Stimulated activated CD4-positive, alpha-beta T cell treated with anti-CD3 and anti-CD28 coated beads, Interleukin-4, amount 100 ng/mL, for 24 hours (primary cell): Measurements from ENCODE around the gene PAQR4.

ENCODE experiments used
- DNase-seq: peaks from one replicate; pipeline ENCODE4 v3.0.0-alpha.2; 2020

PAQR4 gene

DNA sequence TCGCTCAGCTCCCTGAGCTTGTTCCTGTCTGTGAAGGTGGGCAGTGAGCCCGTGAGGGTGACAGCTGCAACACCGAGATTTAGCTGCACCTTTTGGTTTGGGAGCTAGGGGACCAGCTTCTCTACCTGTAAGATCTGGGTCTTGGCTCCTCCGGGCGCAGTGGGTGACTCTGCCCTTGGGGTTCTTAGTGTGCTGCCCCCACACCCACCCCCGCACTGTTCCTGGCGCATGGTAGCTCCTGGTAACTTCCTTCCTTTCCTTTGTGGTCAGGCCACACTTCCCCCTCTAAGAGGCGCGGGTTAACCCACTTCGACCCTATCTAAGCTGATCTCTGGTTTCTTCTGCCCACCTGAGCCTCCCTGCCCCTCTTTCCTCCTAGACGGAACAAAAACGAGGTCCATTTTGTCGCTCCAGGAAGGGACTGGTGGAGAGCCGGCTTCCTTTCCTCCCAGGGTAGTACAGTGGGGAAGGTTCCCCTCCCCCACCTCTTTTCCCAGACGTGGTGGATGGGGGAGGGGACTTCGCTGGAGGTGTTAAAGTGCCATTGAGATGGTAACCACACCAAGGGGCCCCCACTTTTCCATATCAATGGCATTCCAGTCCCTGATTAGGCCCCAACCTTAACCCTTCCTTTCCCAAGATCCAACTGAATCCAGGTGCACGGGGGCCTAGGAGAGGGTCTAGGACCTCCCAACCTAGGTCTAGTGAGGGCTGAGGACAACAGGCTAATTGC lies 39.0 kb downstream of the PAQR4 start:
- DNase-seq: no peak

DNA sequence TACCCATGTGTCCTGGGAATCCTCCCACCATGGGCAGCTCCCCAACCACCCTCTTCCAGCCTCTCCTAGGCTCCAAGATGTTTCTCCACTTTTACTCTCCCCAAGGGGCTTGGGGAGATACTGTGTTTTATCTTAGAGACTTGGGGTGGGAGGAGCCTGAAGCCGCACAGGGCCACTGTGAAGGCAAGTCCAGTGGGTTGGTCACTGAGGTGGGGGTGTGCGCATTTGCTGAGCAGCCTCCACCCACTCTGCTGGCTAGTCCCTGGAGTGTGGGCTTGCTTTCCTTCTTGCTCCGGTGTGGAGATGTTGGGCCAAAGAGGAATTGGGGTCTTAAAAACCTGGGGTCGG lies 39.5 kb downstream of the PAQR4 start:
- no peak for DNase-seq

DNA sequence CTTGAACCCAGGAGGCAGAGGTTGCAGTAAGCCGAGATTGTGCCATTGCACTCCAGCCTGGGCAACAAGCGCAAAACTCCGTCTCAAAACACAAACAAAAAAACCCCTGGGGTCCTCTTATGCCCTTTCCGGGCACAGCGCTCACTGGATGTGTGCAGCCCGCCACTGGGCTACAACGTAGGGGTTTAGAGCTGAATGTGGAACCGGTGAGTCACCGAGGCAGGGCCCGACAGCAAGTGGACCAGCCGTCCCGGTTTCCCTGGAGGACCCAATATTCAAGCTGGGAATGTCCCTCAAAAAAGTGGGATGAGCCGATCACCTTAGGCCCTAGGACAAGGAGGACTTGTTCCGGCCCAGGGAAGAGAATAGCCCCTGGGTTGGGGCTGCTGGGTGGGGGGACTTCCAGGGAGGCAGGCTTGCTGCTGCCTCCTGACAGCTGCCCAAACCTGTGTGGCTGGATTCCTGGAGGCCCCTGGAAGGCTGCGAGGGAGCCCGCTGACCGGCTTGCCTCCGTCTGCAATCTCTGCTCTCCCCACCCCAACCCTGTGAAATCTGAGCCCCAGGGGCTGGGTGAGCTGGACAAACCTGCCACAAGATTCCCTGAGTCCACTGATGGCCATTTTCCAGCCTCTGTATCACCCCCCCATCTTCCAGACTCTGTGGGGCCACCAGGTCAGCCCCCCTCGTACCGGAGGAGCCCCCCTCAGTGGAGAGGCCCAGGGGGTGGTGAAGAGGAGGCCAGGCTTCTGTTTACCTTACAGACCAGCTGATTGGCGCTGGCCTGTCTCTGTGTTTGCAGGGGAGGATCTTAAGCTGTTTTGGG lies 40.6 kb downstream of the PAQR4 start:
- DNase-seq: no peak

DNA sequence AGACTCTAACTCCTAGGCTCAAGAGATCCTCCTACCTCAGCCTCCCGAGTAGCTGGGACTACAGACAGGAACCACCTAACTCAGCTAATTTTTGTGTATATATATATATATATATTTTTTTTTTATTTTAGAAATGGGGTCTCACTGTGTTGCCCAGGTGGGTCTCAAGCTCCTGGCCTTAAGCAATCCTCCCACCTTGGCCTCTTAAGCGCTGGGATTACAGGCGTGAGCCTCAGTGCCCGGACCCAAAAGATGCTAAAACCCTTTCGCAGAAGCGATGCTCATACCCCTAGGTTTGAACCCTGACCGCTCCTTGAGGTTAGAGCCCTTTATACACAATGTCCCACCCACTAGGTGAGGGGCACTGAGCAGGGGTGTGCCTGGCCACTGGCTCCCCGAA lies 41.4 kb downstream of the PAQR4 start:
- no peak for DNase-seq

DNA sequence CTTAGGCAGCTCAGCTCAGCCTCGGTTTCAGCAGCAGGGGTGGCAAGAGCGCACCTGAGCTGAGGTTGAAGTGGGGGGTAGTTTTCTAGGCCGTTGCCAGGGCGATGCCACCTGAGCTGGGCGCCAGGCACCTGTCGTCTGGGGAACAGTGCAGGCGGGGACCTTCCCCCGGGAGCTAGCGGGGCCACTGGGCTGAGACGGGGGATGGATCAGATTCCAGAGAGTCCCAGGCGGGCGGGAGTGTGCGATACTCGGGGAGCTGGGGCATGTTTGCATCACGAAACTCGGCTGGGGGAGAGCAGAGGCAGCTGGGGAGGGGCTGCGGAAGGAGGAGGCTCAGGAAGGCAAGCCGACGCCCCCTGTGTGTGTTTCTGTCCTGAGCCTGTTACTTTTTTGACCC lies 43.1 kb downstream of the PAQR4 start:
- no peak for DNase-seq

DNA sequence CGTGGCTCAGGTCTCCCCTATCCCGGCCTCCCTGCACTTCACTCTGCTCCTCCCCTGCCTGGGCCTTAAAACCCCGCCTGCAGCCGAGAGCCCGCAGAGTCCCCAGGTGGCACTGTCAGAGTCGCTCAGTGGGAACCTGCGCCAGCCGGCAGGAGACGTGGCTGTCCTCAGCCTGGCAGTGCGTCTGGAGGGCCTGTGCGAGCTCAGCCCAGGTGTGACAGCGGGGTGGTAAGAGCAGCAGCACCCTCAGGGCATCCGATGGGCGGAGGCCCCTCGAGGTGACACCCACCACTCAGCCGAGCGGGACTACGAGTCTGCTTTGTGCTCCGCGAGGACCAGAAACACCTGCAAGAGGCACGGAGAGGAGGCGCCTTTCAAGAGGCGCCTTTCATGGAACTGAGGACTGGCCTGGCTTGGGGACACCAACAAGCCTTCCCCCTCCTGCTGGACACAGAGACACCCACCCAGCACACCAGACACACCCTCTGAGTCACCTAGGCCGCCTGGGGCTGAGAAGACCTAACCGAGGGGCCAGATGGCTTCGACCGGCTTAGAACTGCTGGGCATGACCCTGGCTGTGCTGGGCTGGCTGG lies 43.8 kb downstream of the PAQR4 start, which contains the start of gene CLDN9:
Gene CLDN9 (plus strand): TSS at position 96 of the 593 bp plus-strand sequence. CDS start 440 bp downstream, at position 536.
- no peak for DNase-seq

DNA sequence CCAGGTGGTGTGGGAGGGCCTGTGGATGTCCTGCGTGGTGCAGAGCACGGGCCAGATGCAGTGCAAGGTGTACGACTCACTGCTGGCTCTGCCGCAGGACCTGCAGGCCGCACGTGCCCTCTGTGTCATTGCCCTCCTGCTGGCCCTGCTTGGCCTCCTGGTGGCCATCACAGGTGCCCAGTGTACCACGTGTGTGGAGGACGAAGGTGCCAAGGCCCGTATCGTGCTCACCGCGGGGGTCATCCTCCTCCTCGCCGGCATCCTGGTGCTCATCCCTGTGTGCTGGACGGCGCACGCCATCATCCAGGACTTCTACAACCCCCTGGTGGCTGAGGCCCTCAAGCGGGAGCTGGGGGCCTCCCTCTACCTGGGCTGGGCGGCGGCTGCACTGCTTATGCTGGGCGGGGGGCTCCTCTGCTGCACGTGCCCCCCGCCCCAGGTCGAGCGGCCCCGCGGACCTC lies 44.4 kb downstream of the PAQR4 start:
- DNase-seq: no peak

DNA sequence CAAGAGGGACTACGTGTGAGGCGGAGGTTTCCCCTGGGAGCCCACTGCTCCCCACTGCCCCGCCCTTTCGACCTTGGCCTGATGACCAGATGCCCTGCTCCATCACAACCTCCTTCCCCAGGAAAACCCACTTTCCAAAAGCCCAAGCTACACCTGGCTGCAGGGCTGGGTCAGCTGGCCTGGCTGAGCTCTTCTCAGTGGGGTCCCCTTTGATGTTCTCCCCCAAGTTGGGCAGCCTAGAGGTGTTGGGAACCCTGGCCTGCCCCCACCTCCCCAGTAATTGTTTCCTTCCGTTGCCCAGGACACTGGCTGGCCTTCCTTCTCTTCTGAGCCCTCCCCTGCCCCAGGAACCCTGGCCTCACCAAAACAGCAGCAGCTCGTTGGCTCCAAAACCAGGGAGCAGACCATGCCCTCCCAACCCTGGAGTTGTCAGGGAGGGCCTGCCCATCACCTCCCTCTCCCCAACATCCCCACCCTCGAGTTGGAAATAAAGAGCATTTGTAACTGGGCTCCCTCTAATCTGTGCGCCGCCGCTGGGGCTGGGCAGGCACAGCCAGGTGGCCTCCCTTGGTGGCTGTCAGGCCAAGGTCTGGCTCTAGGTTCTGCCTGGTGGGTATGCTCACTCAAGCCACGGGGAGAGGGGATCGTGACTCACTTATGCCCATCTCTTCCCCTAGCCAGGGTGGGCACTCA lies 45.0 kb downstream of the PAQR4 start:
- no peak for DNase-seq

DNA sequence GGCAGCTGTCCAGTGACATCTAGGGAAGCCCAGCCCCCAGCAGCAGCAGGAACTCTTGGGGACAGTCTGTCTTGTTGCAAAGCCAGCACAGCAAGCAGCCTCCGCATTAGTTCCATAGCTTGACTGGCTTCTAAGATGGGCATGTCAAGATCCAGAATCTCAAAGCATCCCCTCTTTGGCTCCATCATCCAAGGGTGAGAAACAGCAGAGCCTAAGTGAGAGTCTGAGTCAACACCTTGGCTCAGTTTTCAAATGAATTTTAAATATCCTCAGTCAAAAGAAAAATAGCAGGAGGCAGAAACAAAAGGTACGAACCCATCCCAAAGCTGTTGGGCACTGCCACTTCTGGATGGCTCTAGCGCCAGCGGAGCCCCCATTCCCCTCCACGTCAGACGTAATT lies 45.8 kb downstream of the PAQR4 start:
- DNase-seq: no peak

DNA sequence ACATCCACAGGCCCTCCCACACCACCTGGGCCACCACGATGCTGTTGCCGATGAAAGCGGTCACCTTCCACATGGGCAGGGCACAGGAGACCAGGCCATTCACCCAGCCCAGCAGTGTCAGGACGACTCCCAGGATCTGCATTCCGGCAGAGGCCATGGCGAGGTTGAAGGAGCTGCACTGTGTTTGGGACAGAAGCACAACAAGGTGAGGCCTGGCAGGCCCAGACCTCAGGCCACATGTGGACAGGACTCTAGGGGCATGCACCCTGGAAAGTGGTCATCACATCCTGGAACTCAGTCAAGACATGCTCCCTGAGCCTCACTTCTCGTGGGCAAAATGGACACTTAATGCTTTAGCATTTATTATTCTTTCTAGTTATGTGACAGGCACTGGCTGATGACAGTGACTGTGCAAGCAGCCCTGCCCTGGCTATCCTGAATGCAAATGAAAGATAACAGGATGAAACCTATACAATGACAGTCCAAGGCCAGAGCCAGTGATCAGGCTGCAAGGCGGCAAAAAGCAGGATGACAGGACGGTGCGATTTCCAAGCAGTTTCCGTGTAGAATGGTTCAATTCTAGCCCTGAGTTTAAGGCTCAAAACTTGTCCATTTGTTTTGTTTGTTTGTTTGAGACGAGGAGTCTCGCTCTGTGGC lies 46.8 kb downstream of the PAQR4 start:
- DNase-seq: no peak

DNA sequence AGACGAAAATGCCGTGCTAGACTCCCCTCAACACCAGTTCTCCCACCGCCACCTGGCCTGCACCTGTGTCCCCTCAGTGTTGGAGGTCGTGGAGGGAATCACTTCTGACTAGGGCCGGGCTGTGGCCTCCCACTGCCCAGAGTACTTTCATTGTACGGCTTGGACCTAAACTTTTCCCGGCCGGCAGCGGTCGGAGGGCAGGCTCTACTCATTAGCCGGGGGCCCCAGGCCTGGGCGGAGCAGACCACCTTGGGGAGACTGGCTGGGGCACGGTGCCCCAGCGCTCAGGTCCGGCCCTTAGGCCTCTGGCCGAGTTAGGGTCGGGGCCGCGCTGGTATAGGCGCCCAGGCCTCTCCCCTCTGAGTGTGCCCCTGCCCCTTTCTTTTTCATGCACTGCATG lies 48.2 kb downstream of the PAQR4 start:
- no peak for DNase-seq

DNA sequence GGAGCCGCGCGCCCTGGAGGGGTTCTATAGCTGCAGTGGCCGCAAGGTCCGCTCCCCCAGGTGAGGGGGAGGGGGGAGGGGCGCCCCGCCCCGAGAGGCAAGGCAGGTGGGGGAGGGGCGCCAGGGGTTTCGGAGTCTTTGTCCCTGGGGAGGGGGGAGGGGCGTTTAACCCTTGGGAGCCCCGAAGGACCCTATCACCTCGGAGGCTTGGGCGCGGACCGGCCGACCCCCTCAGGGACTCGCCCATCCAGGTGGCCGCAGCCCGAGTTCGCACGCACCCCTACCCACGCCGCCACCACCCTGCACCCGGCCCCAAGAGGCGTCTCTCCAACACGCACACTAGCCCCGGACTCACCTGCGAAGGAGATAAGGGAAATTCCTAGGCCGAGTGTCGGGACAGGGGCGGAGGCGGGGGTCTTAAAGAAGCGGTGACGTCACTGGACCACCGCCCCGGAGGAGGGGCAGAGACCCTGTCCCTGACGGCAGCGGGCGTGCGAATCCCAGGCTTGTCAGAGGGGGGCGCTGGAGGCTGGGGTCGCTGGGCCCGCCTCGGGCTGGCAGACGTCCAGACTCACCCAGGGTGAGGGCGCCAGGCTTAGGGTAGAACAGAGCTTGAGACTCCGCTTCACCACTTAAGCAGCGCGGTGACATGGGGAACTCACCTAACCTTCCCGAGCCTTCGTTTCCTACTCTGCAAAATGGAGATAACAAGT lies 48.8 kb downstream of the PAQR4 start, which contains the start of gene CLDN6:
Gene CLDN6 (minus strand): TSS at position 390 of the 713 bp plus-strand sequence. CDS start 2,162 bp downstream, outside the sequence.
- DNase-seq: no peak

DNA sequence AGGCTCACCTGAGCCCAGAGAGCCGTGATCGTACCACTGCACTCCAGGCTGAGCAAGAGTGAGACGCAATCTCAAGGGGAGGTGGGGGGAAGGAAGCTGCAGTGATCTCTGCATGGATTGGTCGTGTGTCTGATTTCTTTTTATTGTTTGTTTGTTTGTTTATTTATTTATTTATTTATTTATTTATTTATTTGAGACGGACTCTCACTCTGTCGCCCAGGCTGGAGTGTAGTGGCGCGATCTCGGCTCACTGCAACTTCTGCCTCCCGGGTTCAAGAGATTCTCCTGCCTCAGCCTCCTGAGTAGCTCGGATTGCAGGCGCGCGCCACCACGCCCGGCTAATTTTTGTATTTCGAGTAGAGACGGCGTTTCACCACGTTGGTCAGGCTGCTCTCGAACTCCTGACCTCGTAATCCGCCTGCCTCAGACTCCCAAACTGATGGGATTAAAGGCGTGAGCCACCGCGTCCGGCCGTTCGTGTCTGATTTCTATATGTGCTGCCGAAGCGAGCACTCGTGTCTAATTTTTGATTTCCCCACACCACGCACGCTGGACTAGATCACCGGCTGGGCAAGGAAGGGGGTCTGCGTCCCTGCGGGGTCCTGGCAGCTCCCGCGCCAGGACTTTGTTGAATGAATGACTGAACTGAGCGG lies 50.6 kb downstream of the PAQR4 start:
- no peak for DNase-seq

DNA sequence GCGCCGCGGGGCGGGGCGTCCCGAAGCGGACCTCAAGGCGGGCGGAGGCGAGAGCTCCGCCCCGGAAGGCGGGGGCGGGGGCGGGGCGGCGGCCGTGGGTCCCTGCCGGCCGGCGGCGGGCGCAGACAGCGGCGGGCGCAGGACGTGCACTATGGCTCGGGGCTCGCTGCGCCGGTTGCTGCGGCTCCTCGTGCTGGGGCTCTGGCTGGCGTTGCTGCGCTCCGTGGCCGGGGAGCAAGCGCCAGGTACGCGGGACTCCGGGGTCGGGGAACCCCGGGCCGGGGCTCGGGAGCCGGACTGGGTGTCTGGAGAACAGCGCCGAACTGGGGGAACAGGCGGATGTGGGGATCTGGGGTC lies 51.1 kb downstream of the PAQR4 start, which contains the start of gene TNFRSF12A:
Gene TNFRSF12A (plus strand): TSS at position 122 of the 357 bp plus-strand sequence. CDS start 30 bp downstream, at position 152.
- peak; percentile 59 for DNase-seq

DNA sequence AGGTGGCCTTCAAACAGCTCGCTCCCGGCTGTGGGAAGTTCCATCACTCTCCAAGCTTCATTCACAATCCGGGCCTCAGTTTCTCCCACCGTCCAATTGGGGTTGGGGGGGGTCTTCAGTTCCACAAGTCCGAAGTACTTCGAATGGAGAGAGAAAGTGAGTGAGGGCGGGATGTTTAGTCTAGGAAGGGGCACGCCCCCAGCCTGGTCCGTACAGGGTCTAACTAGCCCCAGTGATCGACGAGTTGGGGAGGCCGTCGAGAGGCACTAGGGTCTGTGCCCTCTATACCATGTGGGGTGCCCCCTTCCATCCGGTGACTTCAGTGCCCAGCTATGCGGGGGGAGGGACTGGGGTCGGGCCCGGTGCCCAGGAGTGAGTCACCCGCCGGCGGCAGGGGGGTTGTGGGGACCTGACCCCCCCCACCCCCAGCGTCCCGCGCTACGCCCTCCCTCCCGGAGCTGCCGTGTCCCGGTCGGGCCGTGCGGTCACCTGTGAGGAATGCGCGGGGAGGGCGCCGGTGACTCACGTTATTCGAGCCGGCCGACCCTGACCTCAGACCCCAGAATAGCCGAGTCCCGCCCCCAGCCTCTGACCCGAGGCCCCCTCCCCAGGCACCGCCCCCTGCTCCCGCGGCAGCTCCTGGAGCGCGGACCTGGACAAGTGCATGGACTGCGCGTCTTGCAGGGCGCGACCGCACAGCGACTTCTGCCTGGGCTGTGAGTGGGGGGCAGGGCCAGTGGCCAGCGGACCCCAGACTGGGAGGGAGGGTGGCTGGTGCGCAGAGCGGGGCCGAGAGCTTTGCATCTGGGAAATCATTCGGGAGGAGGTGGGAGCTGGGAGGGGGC lies 51.7 kb downstream of the PAQR4 start:
- DNase-seq: peak; percentile 52

DNA sequence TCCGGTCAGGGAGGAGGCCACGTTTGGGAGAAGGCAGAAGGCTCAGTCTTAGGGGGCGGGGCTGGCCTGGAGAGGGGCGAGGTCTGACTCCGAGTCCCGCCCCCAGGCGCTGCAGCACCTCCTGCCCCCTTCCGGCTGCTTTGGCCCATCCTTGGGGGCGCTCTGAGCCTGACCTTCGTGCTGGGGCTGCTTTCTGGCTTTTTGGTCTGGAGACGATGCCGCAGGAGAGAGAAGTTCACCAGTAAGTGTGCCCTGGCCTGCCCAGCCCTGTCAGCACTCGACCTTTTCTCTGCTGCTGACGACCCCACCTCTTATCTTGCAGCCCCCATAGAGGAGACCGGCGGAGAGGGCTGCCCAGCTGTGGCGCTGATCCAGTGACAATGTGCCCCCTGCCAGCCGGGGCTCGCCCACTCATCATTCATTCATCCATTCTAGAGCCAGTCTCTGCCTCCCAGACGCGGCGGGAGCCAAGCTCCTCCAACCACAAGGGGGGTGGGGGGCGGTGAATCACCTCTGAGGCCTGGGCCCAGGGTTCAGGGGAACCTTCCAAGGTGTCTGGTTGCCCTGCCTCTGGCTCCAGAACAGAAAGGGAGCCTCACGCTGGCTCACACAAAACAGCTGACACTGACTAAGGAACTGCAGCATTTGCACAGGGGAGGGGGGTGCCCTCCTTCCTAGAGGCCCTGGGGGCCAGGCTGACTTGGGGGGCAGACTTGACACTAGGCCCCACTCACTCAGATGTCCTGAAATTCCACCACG lies 52.5 kb downstream of the PAQR4 start:
- DNase-seq: peak; percentile 85

DNA sequence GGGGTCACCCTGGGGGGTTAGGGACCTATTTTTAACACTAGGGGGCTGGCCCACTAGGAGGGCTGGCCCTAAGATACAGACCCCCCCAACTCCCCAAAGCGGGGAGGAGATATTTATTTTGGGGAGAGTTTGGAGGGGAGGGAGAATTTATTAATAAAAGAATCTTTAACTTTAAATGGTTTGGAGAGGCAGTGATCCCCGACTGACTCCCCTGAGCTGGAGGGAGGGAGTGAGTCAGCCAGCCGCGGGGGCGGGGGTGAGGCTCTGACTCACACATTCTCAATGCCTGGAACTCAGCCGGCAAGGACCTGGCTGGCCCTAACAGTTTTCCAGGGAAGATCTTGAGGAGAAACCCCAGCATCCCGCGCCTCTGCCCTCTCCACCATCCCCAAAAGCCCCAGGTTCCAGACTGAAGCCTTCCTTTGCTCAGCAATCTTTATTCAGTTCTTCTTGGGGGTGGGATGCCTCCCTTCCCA lies 53.1 kb downstream of the PAQR4 start:
- peak; percentile 93 for DNase-seq

DNA sequence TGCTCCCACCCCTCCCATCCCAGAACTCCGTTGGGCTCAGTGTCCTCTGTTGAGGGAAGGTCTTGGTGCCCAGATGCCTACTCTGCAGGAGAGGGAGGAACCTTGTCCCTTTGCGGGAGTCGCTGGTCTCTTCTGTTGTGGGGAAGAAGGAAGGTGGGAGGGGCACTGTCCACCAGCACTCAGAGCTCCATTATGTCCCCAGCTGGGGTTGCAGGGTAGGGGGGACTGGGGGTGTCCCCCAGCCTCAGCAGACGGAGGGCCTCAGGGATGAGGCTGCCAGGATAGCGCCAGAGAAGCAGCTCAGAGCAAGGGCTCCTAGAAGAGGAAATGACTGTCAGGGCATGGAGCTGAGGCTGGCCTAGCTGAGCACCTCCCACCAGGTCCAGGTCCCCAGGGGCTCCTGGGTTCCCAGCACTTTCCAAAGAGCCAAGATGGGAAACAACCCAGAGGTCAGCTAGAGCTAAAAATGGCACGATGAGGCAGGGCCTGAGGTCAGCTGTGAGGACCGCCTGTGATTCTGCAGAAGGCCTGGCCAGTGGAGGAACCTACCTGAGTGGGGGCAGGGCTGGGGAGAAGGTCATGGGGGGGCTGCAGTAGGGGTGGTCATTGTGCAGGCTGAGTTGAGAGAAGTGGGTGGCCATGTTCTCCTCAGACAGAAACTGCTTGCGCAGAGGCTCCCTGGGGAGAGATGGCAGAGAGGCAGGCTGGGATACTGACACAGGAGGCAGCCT lies 53.7 kb downstream of the PAQR4 start:
- DNase-seq: peak; percentile 32
